GM21360 (cell line): ENCODE measurements around the gene EVA1C.
"Not testable (repeated sequence)": the region's sequence is repeated elsewhere in the genome, so short reads cannot be mapped to it uniquely, and the experiment has no call there.

Source experiments
- ATAC-seq: cut with Tn5 transposase; IDR thresholded peaks from one replicate; pipeline ENCODE4 v1.9.1; 2021; ENCODE audit warnings: mild to moderate bottlenecking, moderate library complexity; ENCODE audit not compliant: unreplicated experiment

Gene EVA1C

DNA sequence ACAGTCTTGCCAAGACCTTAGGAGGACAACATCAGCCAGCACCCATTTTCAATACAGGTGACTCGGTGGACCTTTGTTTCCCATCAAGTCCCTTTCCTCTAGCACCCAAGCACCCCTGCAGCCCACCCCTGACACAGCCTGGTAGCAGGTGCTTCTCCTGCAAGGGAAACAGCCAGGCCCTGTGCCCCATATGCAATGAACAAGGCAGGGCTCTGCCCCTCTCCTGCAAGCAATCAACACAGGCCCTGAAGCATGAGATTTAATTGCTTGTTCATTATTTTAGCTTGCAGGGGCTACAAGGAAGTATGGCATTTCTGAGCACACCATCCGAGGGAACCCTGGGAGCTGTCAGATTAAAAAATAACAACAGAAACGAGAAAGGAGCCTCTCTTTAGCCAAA lies 137.4 kb downstream of the EVA1C start:
- no peak for ATAC-seq

DNA sequence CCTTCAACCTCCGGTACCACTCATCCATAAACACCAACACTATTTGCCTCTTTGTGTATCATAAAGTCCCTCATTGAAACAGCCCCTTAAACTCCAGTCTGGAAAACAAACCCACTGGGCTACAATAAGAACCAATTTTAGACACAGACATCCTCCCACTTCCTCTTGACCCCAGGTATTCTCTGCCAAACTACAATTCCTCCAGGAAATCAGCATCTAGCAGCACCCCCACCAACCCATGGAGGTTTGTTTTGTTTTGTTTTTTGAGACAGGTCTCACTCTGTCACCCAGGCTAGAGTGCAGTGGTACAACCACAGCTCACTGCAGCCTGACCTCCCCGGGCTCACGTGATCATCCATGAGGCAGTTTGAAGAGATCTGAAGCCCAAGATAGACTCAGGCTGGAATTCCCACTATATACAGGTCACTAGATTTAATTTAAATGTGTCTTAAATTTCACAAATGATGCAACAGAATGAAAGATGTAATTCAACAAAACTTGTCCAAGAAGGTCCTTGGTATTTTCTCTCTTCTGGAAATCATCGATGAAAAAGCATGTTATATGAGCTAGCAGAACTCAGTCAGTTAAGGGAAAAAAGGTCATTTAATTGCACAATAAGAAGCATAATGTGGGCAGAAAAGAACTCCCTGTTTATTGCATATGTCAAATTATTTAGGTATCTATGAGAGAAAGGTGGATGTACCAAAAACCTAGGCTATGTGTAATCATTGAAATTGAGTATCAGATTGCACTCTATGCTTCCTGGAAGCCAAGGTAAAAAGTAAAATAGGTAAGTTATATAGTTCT lies 142.5 kb downstream of the EVA1C start:
- ATAC-seq = no peak

DNA sequence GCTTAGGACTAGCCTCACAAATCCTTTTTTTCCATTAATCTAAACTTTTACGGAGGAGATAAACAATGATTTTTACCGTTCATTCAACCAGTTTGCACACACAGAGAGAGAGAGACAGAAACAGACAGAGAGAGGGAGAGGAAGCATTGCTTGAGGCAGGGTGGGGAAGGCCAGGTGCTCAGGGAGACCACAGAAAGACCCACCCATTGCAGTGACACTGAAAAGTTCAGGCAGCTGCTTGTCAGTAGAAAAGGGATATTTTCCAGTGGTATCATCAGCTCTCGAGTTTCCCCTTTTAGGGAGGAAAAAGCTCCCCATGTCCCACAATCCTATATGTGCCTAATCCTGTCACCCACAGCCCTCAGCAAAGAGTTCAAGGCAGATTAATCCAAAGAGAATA lies 145.6 kb downstream of the EVA1C start:
- no peak for ATAC-seq

DNA sequence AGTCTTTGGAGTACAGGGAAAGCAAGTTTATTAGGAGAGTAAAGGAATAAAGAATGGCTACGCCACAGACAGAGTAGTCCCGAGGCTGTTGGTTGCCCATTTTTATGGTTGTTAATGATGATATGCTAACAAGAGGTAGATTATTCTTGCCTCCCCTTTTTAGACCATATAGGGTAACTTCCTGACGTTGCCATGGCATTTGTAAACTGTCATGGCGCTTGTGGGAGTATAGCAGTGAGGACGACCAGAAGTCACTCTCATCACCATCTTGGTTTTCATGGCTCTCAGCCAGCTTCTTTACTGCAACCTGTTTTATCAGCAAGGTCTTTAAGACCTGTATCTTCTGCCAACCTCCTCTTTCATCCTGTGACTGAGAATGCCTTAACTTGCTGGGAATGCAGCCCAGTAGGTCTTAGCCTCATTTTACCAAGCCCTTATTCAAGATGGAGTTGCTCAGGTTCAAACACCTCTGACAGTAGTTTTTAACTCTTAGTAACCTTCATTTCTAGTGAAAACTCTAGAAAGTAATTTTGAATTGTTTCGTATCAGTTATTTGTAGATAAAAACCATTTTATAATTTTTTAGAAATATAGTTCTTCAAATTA lies 146.6 kb downstream of the EVA1C start:
- ATAC-seq = no peak

DNA sequence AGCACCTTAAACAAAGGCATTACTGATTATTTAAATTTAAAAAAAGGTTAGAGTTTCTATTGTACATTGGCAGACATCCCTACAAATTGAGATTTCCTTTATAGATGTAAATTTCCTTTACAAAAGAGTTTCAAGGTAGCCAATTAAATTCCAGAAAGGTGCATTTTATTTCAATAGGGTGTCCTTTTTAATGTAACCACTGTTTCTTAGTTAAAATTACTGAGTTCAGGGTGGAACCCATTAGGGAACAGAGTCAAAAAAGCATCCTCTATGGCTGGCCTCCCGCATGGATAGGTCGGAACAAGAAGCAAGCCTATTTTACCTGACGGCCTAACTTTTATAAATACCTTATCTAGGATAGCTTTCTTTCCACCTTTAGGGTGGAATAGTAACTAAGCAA lies 148.4 kb downstream of the EVA1C start:
- no peak for ATAC-seq

DNA sequence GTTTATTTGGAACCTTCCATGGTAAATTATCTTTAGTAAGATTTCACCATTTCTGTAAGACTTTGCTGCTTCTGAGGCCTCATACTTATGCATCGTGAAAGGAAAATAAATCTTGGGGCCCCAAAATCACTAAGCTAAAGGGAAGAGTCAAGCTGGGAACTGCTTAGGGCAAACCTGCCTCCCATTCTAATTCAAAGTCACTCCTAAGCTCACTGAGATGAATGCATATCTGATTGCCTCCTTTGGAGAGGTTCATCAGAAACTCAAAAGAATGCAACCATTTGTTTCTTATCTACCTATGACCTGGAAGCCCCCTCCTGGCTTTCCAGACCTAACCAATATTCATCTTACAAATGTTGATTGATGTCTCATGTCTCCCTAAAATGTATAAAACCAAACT lies 149.0 kb downstream of the EVA1C start:
- not testable (repeated sequence) for ATAC-seq

DNA sequence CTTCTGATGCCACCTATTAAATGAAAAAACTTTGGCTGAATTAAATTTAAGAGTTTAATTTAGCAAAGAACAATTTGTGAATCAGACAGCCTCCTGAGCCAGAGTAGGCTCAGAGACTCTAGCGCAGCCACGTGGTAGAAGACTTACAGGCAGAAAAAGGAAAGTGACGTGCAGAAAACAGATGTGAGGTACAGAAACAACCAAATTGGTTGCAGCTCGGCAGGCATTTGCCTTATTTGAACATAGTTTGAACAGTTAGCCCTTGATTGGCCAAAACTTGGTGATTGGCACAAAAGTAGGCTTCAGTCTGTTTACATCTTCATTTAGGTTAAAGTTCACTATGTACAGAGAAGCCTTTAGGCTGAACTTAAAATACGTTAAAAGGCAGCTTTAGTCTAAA lies 149.9 kb downstream of the EVA1C start:
- no peak for ATAC-seq

DNA sequence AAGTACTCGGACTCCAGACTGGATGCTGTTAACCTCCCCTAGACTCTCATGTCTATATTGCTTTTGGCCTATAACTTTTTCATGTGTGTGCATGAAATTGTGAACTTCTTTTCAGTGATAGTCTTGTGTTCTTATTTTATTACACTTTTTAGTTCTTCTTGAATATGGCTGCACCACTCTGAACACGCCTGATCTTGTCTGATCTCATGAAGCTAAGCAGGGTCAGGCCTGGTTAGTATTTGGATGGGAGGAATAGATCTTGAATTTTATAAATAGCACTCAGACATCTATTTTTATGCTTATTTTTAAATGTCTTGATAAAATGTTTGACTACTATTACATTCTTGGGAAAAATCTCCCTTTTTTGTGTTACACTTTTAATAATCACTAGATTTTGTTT lies 150.4 kb downstream of the EVA1C start:
- ATAC-seq = no peak
